Measurements from ENCODE around the gene TMEM131L.

DNA sequence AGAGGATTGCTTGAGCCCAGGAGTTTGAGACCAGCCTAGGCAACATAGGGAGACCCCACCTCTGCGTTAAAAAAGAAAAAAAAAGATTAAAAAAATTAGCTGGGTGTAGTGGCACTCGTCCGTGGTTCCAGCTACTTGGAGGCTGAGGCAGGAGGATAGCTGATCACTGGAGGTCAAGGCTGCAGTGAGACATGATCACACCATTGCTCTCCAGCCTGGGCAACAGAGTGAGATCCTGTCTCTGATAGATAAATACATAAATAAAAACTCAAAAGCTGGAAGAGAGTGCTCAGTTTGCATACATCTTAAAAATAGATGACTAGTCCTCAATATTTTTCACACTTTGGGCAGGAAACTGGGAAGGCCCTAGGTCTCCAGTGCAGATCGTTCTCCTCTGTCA is 54.1 kb downstream of the TMEM131L start:
- TF ChIP-seq, protein P1, sequence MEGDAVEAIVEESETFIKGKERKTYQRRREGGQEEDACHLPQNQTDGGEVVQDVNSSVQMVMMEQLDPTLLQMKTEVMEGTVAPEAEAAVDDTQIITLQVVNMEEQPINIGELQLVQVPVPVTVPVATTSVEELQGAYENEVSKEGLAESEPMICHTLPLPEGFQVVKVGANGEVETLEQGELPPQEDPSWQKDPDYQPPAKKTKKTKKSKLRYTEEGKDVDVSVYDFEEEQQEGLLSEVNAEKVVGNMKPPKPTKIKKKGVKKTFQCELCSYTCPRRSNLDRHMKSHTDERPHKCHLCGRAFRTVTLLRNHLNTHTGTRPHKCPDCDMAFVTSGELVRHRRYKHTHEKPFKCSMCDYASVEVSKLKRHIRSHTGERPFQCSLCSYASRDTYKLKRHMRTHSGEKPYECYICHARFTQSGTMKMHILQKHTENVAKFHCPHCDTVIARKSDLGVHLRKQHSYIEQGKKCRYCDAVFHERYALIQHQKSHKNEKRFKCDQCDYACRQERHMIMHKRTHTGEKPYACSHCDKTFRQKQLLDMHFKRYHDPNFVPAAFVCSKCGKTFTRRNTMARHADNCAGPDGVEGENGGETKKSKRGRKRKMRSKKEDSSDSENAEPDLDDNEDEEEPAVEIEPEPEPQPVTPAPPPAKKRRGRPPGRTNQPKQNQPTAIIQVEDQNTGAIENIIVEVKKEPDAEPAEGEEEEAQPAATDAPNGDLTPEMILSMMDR (optimal IDR thresholded peaks at IDR 0.05 in 1 of 3, IDR thresholded peaks at IDR 0.05 in 1 of 3, conservative IDR thresholded peaks at IDR 0.05 in 1 of 3; ENCODE audit: extremely low read depth in 1 of 3, insufficient read depth in 2 of 3, low read length in 3 of 3), result no peak
- TF ChIP-seq EZH2 (IDR thresholded peaks at IDR 0.05; ENCODE audit: low read length), result no peak

Data from keratinocyte (primary cell).